K562 (cell line): ENCODE measurements around the gene SNAPC3. TPM values are rescaled to one million over a fixed set of nuclear protein-coding genes. Genes with fewer than 3 reads are reported as not detected.

Source experiments
- ATAC-seq: fragments of 200-7000 bp; cut with Tn5 transposase; 3 replicates; pipeline ENCODE4 v1.9.1; 2020; ENCODE audit warnings: moderate library complexity
- BruUV-seq: library from RNA; stranded (reverse); fragments of 400-500 nt; replicated peaks from 2 replicates; lab custom pipeline; 2021; lab: Mats Ljungman, UMichigan
- CTCF ChIA-PET: fragments of 300-600 bp; formaldehyde crosslinking; extraction: SDS; loops from one replicate; lab custom pipeline; 2021; ENCODE audit warnings: low intra/inter-chr PET ratio; lab: Yijun Ruan, JAX
- POLR2A ChIA-PET: fragments of 300-600, 350-650 bp; sonication (Branson Sonifier 250); formaldehyde crosslinking; extraction: SDS; loops from one replicate; lab custom pipeline; 2021; ENCODE audit warnings: antibody characterized with exemption, inconsistent platforms; lab: Yijun Ruan, JAX
- DNase-seq, 4 experiments: peaks; one replicate each; pipeline versions ENCODE4 v3.0.0 to v3.0.0-alpha.2; 2011 to 2018; ENCODE audit warnings: low spot score in 3 of 4, mixed read lengths in 3 of 4; ENCODE audit errors: extremely low read depth in 1 of 4
- FAIRE-seq: peaks from 2 replicates; lab custom pipeline; 2011; peaks lifted over from hg19 to GRCh38; lab: Jason Lieb, UNC
- H2AFZ ChIP-seq: 2 replicates; pipeline ENCODE4 v1.6.0; 2011; ENCODE audit warnings: low read depth, low read length, control low read depth, inconsistent platforms
- H3K27ac ChIP-seq: fragments of 200-600 bp; 3 replicates; pipeline ENCODE4 v1.8.0; 2011; ENCODE audit warnings: low read depth, mild to moderate bottlenecking, control low read depth, inconsistent platforms, low read length, moderate library complexity, mixed read lengths; ENCODE audit errors: extremely low read depth
- H3K27me3 ChIP-seq, 2 experiments: fragments of 300-600 bp in 1 of 2; 2 replicates in 1 of 2; 3 replicates in 1 of 2; pipeline versions ENCODE4 v1.6.0 to v1.8.0; 2011; ENCODE audit warnings: inconsistent platforms in 2 of 2, low read length in 2 of 2, mild to moderate bottlenecking in 1 of 2, mixed read lengths in 1 of 2, moderate library complexity in 1 of 2; ENCODE audit not compliant: control insufficient read depth in 2 of 2, insufficient read depth in 2 of 2
- H3K36me3 ChIP-seq: fragments of 300-600 bp; 3 replicates; pipeline ENCODE4 v1.8.0; 2011; ENCODE audit warnings: mild to moderate bottlenecking, low read length, inconsistent platforms; ENCODE audit not compliant: control insufficient read depth, insufficient read depth
- H3K4me1 ChIP-seq, 2 experiments: fragments of 200-600 bp in 1 of 2; replicated peaks in 1 of 2; 2 replicates in 1 of 2; 3 replicates in 1 of 2; pipeline versions ENCODE4 v1.5.1 to v1.8.0; 2011; ENCODE audit warnings: inconsistent platforms in 2 of 2, low read length in 2 of 2, mild to moderate bottlenecking in 1 of 2, mixed read lengths in 1 of 2, moderate library complexity in 1 of 2; ENCODE audit not compliant: control insufficient read depth in 2 of 2, insufficient read depth in 2 of 2
- H3K4me2 ChIP-seq: 2 replicates; pipeline ENCODE4 v1.6.1; 2011; ENCODE audit warnings: low read length, control low read depth, inconsistent platforms, mixed read lengths; ENCODE audit not compliant: insufficient read depth
- H3K4me3 ChIP-seq: fragments of 200-600 bp; sonication (generic), shearing (Covaris generic); 2 replicates; pipeline ENCODE4 v1.5.1; 2016; ENCODE audit warnings: control low read depth, inconsistent platforms
- H3K79me2 ChIP-seq: fragments of 200-600 bp; 3 replicates; pipeline ENCODE4 v1.8.0; 2011; ENCODE audit warnings: low read length, inconsistent platforms; ENCODE audit not compliant: control insufficient read depth, insufficient read depth
- H3K9ac ChIP-seq, 2 experiments: 2 replicates each; pipeline versions ENCODE4 v1.6.0 to v1.6.1; 2011; ENCODE audit warnings: low read depth in 2 of 2, low read length in 2 of 2, control low read depth in 1 of 2, inconsistent platforms in 1 of 2, mild to moderate bottlenecking in 1 of 2, mixed read lengths in 1 of 2; ENCODE audit not compliant: insufficient read depth in 1 of 2
- H3K9me1 ChIP-seq: one replicate; pipeline ENCODE4 v1.6.0; 2011; ENCODE audit warnings: inconsistent platforms, mild to moderate bottlenecking, low read length, moderate library complexity; ENCODE audit not compliant: control insufficient read depth, insufficient read depth
- H3K9me3 ChIP-seq: replicated peaks from 2 replicates; pipeline ENCODE4 v1.5.1; 2011; ENCODE audit warnings: low read depth, low read length, inconsistent platforms; ENCODE audit not compliant: control insufficient read depth, insufficient read depth
- H4K20me1 ChIP-seq: replicated peaks from 2 replicates; pipeline ENCODE4 v1.6.1; 2011; ENCODE audit warnings: low read length, inconsistent platforms, mixed read lengths; ENCODE audit not compliant: control insufficient read depth, insufficient read depth
- ARNT ChIP-seq, 2 experiments: fragments of 450-650 bp; IDR thresholded peaks; 2 replicates each; pipeline ENCODE4 v1.6.1; 2016; ENCODE audit warnings: mild to moderate bottlenecking in 1 of 2
- BCOR ChIP-seq: fragments of 450-650 bp; IDR thresholded peaks from 2 replicates; pipeline ENCODE4 v1.6.1; 2016
- GATAD2A ChIP-seq: fragments of 450-650 bp; IDR thresholded peaks from 2 replicates; pipeline ENCODE4 v1.6.1; 2017
- HIVEP1 ChIP-seq: fragments of 250-450 bp; sonication (Bioruptor Pico); IDR thresholded peaks from 2 replicates; pipeline ENCODE4 v1.4.0; 2020; ENCODE audit warnings: mild to moderate bottlenecking
- KLF16 ChIP-seq: IDR thresholded peaks from 2 replicates; pipeline ENCODE4 v1.6.1; 2016; ENCODE audit warnings: antibody characterized with exemption
- TAF15 ChIP-seq: fragments of 200-400 bp; formaldehyde crosslinking; IDR thresholded peaks from 2 replicates; pipeline ENCODE4 v1.6.1; 2017; ENCODE audit warnings: mild to moderate bottlenecking, low read depth, low read length, moderate library complexity
- XRCC4 ChIP-seq: IDR thresholded peaks from one replicate; pipeline ENCODE4 v1.6.1; 2011; ENCODE audit not compliant: insufficient read depth, insufficient read length; ENCODE audit errors: extremely low read depth
- ZBTB8A ChIP-seq: fragments of 450-650 bp; IDR thresholded peaks from 2 replicates; pipeline ENCODE4 v1.6.1; 2018; ENCODE audit warnings: mild to moderate bottlenecking, moderate library complexity; ENCODE audit not compliant: partially characterized antibody
- ZFPM2 ChIP-seq: fragments of 250-450 bp; sonication (Bioruptor Pico); IDR thresholded peaks from 2 replicates; pipeline ENCODE4 v1.5.1; 2022; ENCODE audit warnings: mild to moderate bottlenecking
- ZNF507 ChIP-seq: conservative IDR thresholded peaks from 2 replicates; pipeline ENCODE4 v1.6.1; 2017; ENCODE audit warnings: missing genetic modification characterization, missing compliant biosample characterization
- ZSCAN29 ChIP-seq: fragments of 450-650 bp; IDR thresholded peaks from 2 replicates; pipeline ENCODE4 v1.6.1; 2017
- WGBS: fragments of 100-300 bp; shearing (Covaris generic); methylation state at CpG from one replicate; pipeline ENCODE4 v1.1.6; 2016; ENCODE audit warnings: low coverage, mixed read lengths; ENCODE audit not compliant: insufficient coverage; ENCODE audit errors: missing lambda C conversion rate; 5-methylcytosine and 5-hydroxymethylcytosine counted together
- in situ Hi-C: fragments of 300-500 bp; cut with MboI; formaldehyde crosslinking; loops from 4 replicates; pipeline ENCODE4 v1.15.0; 2018; ENCODE audit warnings: inconsistent platforms, mixed read lengths
- intact Hi-C: fragments of 100-400 bp; cut with micrococcal nuclease; formaldehyde crosslinking; loops from 2 replicates; pipeline ENCODE4 v1.14.2; 2022
- polyA plus RNA-seq, 8 experiments: library from polyadenylated mRNA; depleted of rRNA in 4 of 8; stranded (reverse) in 5 of 8; unstranded in 3 of 8; fragments of >200 nt; fragmentation: Nextera tagmentation in 2 of 8; fragmentation: Illumina TruSeq in 1 of 8; extraction: Ambion mirVana in 2 of 8; extraction: Trizol in 1 of 8; gene quantifications; 2 replicates each; pipeline versions ENCODE4 v1.2.1 to v1.2.3, GENCODE V29; 2011 to 2014; ENCODE audit warnings: inconsistent platforms in 1 of 8, missing spikeins in 1 of 8
- total RNA-seq, 7 experiments: library from RNA; depleted of rRNA in 6 of 7; stranded (reverse); fragments of >200 nt in 6 of 7; fragmentation: Illumina TruSeq in 2 of 7; extraction: Trizol in 2 of 7; gene quantifications; 2 replicates each; pipeline versions ENCODE4 v1.2.1 to v1.2.3, GENCODE V29; 2011 to 2021; ENCODE audit warnings: low replicate concordance in 1 of 7
- TF ChIP-seq, protein P1 (sequence below): fragments of 450-650 bp; formaldehyde crosslinking; conservative IDR thresholded peaks from 2 replicates; pipeline ENCODE4 v1.4.0; 2022; ENCODE audit warnings: mild to moderate bottlenecking, missing genetic modification characterization
- TF ChIP-seq, protein P2 (sequence below), 2 experiments: fragments of 150-350 bp in 1 of 2; IDR thresholded peaks; 2 replicates each; pipeline ENCODE4 v1.6.1; 2012 to 2016; ENCODE audit warnings: low read depth in 2 of 2, low read length in 2 of 2, mild to moderate bottlenecking in 1 of 2, moderate library complexity in 1 of 2

The SNAPC3 gene
- total and polyA plus RNA-seq, 9 of the 15 experiments (the other 6 are each of a cell fraction or from before 2014, with no cell fraction given) = 2.3 to 38.9 (median 19.8) TPM

DNA sequence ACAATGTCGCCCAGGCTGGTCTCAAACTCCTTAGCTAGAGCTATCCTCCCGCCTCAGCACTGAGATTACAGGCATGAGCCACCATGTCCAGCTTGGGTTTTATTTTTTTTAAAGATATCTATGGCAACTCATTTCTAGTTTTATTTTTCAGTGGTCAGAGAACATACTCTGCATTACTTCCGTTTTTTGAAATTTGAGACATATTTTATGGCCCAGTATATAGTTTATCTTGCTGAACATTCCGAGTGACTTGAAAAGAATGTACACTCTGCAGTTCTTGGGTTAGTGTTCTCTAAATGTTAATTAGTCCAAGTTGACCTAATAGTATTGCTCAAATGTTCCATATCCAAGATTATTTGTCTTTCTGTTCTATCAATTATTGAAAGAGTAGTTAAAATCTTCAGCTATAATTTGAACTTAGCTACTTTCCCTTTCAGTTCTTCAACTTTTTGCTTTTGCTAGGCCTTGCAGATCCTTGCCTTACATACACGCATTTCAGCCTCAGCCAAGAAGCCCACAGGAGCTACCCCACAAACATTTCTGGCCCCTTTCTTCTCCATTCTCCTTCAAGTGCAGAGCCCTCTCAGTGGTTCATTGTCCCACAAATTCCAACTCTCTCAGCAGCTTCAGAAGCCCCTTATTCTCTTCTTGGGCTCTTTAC, 22.3 kb upstream of the SNAPC3 start:
- FAIRE-seq = no peak
- BruUV-seq = no TSS peak

More for the DNA sequence above, 22.3 kb upstream of the SNAPC3 start:
- H3K27me3 ChIP-seq = no peaks in the 10 kb centered on the region
- CTCF ChIA-PET = no interaction called here
- H3K4me1 ChIP-seq = no peaks in the 10 kb centered on the region; a peak in 3 of 5 replicates
- no peak overlapping the region for H3K4me2 ChIP-seq
- peak overlapping the region; percentile 54; the same call in 1 of the 3 replicates for H3K27ac ChIP-seq
- POLR2A ChIA-PET = interaction anchor here (0.5 to 1.2 kb wide), 2 partner anchors 13 to 1280 kb away, joined by 4 to 6 read pairs; no protein-coding TSS in a partner anchor
- no peak for TF ChIP-seq ZSCAN29
- no peak for TF ChIP-seq BCOR
- no peak for TF ChIP-seq ZNF507
- no peak for TF ChIP-seq GATAD2A
- TF ChIP-seq XRCC4 = no peak
- no peak for TF ChIP-seq TAF15
- no peak for TF ChIP-seq ZBTB8A
- TF ChIP-seq ARNT (IDR thresholded peaks at IDR 0.05) = no peak
- TF ChIP-seq, protein P1, sequence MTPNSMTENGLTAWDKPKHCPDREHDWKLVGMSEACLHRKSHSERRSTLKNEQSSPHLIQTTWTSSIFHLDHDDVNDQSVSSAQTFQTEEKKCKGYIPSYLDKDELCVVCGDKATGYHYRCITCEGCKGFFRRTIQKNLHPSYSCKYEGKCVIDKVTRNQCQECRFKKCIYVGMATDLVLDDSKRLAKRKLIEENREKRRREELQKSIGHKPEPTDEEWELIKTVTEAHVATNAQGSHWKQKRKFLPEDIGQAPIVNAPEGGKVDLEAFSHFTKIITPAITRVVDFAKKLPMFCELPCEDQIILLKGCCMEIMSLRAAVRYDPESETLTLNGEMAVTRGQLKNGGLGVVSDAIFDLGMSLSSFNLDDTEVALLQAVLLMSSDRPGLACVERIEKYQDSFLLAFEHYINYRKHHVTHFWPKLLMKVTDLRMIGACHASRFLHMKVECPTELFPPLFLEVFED (CRISPR knock-in tag) = no peak
- no peak for TF ChIP-seq HIVEP1 (CRISPR knock-in tag)
- TF ChIP-seq KLF16 = no peak
- no peak for TF ChIP-seq ZFPM2 (CRISPR knock-in tag)
- TF ChIP-seq, protein P2, sequence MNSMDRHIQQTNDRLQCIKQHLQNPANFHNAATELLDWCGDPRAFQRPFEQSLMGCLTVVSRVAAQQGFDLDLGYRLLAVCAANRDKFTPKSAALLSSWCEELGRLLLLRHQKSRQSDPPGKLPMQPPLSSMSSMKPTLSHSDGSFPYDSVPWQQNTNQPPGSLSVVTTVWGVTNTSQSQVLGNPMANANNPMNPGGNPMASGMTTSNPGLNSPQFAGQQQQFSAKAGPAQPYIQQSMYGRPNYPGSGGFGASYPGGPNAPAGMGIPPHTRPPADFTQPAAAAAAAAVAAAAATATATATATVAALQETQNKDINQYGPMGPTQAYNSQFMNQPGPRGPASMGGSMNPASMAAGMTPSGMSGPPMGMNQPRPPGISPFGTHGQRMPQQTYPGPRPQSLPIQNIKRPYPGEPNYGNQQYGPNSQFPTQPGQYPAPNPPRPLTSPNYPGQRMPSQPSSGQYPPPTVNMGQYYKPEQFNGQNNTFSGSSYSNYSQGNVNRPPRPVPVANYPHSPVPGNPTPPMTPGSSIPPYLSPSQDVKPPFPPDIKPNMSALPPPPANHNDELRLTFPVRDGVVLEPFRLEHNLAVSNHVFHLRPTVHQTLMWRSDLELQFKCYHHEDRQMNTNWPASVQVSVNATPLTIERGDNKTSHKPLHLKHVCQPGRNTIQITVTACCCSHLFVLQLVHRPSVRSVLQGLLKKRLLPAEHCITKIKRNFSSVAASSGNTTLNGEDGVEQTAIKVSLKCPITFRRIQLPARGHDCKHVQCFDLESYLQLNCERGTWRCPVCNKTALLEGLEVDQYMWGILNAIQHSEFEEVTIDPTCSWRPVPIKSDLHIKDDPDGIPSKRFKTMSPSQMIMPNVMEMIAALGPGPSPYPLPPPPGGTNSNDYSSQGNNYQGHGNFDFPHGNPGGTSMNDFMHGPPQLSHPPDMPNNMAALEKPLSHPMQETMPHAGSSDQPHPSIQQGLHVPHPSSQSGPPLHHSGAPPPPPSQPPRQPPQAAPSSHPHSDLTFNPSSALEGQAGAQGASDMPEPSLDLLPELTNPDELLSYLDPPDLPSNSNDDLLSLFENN (IDR thresholded peaks at IDR 0.05; ENCODE audit: low read depth in 2 of 2, low read length in 2 of 2) = no peak
- no peaks in the 10 kb centered on the region; the same call in 1 of the 2 replicates for H3K9me3 ChIP-seq
- peak overlapping the region; percentile 22 for H2AFZ ChIP-seq
- ATAC-seq (no peak), DNase-seq (no peak)
- no peak overlapping the region for H3K4me3 ChIP-seq
- H3K9me1 ChIP-seq = no peaks in the 10 kb centered on the region
- no peaks in the 10 kb centered on the region for H4K20me1 ChIP-seq
- WGBS = 20% methylated on average over 5 of the region's 5 CpGs
- H3K9ac ChIP-seq = no peak overlapping the region
- H3K36me3 ChIP-seq = no peaks in the 10 kb centered on the region
- in situ Hi-C loops (no loop called here), intact Hi-C loops (no loop called here)
- H3K79me2 ChIP-seq = no peaks in the 10 kb centered on the region
